HFFc6 (cell line): ENCODE data around the gene PXK. TPM values are rescaled to one million over a fixed set of nuclear protein-coding genes. Genes with fewer than 3 reads are reported as not detected.

Source experiments
- DNase-seq: peaks from one replicate; pipeline ENCODE4 v3.0.0-alpha.2; 2018
- H3K27ac Mint-ChIP-seq: 2 replicates; pipeline ENCODE4 v1.8.0; 2020; ENCODE audit warnings: mild to moderate bottlenecking, mixed read lengths
- H3K27me3 Mint-ChIP-seq: 2 replicates; pipeline ENCODE4 v1.8.0; 2021; ENCODE audit warnings: mild to moderate bottlenecking, moderate library complexity, mixed read lengths; ENCODE audit not compliant: insufficient read depth
- H3K36me3 Mint-ChIP-seq: 2 replicates; pipeline ENCODE4 v1.8.0; 2021; ENCODE audit warnings: low read depth, mixed read lengths
- H3K4me1 Mint-ChIP-seq: 2 replicates; pipeline ENCODE4 v1.8.0; 2020; ENCODE audit warnings: low read depth, mixed read lengths
- H3K4me3 Mint-ChIP-seq: 2 replicates; pipeline ENCODE4 v1.8.0; 2020; ENCODE audit warnings: mild to moderate bottlenecking, moderate library complexity, mixed read lengths
- H3K9me3 Mint-ChIP-seq: 2 replicates; pipeline ENCODE4 v1.8.0; 2020; ENCODE audit warnings: mild to moderate bottlenecking, mixed read lengths
- total RNA-seq, 6 experiments: library from RNA; stranded (reverse); fragmentation: NEBNext Ultra II Directional; extraction: Animal tissue kit (Norgen Biotek cat#: 25700); gene quantifications; 2 replicates in 1 of 6; 3 replicates in 5 of 6; pipeline ENCODE4 v1.2.3, GENCODE V29; 2021
- TF ChIP-seq, protein P1 (sequence below): fragments of 200-600 bp; sonication (generic); IDR thresholded peaks from 2 replicates; pipeline ENCODE4 v1.5.0; 2021; ENCODE audit warnings: antibody characterized with exemption, mild to moderate bottlenecking

PXK gene
- total RNA-seq, 6 experiments from 2014 or later, result 16.3 to 25.1 (median 21.1) TPM

DNA sequence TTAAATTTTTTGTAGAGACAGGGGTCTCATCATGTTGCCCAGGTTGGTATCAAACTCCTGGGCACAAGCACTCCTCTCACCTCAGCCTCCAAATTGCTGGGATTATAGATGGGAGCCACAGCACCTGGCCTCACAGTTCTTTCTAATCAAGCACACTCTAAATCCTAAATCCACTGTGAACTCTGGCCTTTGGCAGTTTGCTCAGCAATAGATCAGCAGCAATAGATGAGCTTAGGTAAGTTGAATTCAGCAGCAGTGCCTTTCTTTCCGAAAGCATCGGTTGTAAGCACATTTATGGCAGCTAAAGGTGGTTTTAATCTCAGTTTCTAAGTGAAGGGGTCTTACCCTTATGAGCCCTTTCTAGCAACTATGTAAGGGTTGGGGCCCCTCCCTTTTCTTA, 84.4 kb downstream of the PXK start:
- no peak for DNase-seq
- no peak overlapping the region for H3K27ac Mint-ChIP-seq
- TF ChIP-seq, protein P1, sequence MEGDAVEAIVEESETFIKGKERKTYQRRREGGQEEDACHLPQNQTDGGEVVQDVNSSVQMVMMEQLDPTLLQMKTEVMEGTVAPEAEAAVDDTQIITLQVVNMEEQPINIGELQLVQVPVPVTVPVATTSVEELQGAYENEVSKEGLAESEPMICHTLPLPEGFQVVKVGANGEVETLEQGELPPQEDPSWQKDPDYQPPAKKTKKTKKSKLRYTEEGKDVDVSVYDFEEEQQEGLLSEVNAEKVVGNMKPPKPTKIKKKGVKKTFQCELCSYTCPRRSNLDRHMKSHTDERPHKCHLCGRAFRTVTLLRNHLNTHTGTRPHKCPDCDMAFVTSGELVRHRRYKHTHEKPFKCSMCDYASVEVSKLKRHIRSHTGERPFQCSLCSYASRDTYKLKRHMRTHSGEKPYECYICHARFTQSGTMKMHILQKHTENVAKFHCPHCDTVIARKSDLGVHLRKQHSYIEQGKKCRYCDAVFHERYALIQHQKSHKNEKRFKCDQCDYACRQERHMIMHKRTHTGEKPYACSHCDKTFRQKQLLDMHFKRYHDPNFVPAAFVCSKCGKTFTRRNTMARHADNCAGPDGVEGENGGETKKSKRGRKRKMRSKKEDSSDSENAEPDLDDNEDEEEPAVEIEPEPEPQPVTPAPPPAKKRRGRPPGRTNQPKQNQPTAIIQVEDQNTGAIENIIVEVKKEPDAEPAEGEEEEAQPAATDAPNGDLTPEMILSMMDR, result no peak

DNA sequence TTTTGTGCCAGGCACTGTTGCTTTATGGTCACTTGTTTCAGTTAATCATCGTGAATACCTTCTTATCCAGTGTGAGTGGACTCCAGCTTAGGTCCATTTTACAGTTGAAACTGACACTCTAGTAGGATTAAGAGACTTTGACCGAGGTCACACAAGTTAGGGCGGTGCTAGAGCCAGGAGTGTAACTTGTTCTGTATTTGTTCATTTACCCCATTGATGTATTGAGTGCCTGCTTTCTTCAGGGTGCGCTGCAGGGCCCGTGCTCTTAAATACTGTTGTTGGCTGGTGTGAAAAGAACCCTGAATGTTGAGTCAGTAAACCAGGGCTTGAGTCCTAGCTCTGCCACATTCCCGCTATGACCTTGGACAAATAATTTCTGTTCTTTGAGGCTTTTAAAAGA, 85.5 kb downstream of the PXK start:
- H3K27me3 Mint-ChIP-seq, result peaks cover 2% of the 10 kb centered on the region; the same call in 1 of the 2 replicates
- peaks cover 23% of the 10 kb centered on the region for H3K4me1 Mint-ChIP-seq
- no peaks in the 10 kb centered on the region for H3K9me3 Mint-ChIP-seq
- no peak overlapping the region for H3K4me3 Mint-ChIP-seq
- 0 out of 2 replicates have a peak, but pooled peaks cover 4% of the 10 kb centered on the region for H3K36me3 Mint-ChIP-seq
- H3K27ac Mint-ChIP-seq, result no peak overlapping the region
- DNase-seq, result no peak
- TF ChIP-seq, protein P1, result no peak

More for the DNA sequence above, 84.4 kb downstream of the PXK start:
- Mint-ChIP-seq H3K4me3 (no peak overlapping the region), H3K4me1 (peaks cover 23% of the 10 kb centered on the region), H3K9me3 (no peaks in the 10 kb centered on the region), H3K36me3 (0 out of 2 replicates have a peak, but pooled peaks cover 4% of the 10 kb centered on the region), H3K27me3 (peaks cover 2% of the 10 kb centered on the region; the same call in 1 of the 2 replicates)

DNA sequence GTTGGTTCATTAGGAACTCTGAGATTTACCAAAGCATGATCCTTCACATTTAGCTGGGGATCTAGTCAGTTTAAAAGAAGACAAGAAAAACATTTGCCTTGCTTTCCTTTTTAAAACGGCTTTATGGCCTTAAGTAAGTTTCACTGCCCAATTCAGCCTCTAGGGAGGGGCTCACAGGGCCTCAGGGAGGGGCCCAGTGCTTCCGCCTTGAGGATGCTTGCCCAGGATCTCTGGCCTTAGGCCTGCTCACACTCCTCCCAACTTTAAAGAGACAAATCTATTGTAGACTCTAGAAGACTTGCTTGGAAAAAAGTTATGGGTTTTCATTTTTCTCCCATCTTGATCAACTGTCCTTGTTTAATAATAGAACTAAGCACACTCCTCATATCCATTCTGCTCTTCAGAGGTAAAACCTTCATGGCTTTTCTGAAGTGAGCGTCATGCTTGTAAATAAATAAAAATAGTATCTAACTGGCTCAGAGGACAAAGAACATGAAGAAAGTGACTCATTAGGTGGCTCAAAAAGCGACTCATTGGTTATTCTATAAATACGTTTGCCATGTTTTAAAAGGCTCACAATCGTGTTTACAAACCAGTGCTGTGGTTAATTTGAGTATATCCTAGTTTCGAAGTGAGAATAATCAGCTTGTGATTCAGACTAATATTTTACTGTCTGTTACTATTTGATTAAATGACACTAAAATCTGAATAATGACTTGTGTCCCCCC, 87.3 kb downstream of the PXK start:
- TF ChIP-seq, protein P1, result 0 out of 2 replicates have a peak, but pooled peaks have one; percentile 24
- peaks cover 5% of the 10 kb centered on the region; the same call in 1 of the 2 replicates for H3K36me3 Mint-ChIP-seq
- peaks cover 16% of the 10 kb centered on the region for H3K4me1 Mint-ChIP-seq
- no peaks in the 10 kb centered on the region for H3K9me3 Mint-ChIP-seq
- H3K4me3 Mint-ChIP-seq, result no peak overlapping the region
- peaks cover 2% of the 10 kb centered on the region; the same call in 1 of the 2 replicates for H3K27me3 Mint-ChIP-seq
- DNase-seq, result peak; percentile 77
- H3K27ac Mint-ChIP-seq, result peak overlapping the region; percentile 66

DNA sequence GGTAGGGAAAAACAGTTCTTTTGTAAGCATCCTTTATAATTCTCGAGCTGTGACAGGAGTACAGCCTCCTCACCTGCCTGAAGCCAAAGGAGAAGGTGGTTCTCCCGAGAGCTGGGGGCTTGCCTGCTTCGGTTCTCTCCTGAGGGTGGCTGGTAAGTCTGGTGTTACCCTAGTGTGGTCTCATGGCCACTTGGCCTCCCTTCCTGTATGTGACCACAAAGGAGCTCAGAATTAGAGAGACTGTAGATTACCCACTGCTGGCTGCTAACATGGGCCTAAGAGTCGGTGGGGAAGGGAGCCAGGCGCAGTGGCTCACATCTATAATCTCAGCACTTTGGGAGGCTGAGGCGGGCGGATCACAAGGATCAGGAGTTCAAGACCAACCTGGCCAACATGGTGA, 88.3 kb downstream of the PXK start:
- TF ChIP-seq, protein P1, result no peak
- Mint-ChIP-seq H3K27ac (no peak overlapping the region), H3K4me1 (peaks cover 16% of the 10 kb centered on the region), H3K27me3 (peaks cover 2% of the 10 kb centered on the region; the same call in 1 of the 2 replicates), H3K4me3 (no peak overlapping the region), H3K9me3 (no peaks in the 10 kb centered on the region), H3K36me3 (peaks cover 11% of the 10 kb centered on the region)
- DNase-seq, result no peak

DNA sequence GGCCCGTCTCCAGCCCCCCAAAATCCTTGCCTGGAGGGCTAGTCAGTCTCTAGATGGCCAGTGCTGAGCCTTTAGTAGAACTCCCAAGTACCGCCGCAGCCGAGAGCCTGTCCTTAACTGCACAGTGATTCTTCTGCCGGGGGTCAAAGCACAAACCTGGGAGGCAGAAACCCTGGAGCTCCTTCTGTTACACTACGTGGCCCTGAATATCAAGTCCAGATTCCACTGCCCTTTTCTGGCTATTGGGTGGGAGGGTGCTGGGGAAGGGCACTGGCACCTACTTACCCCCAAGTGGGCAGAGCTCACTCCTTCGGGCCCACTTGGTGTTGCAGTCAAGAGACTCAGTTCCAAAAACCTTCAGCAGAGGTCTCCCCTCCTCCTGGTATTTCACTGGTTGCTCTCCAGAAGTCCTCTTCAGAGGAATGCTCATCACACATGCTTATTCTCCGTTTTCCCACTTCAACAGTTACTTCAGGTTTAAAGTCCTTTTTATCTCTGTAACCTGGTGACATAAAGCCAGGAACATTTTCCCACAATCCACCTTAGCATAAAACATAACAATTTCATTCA, 90.1 kb downstream of the PXK start:
- TF ChIP-seq, protein P1, result peak; percentile 59
- Mint-ChIP-seq H3K36me3 (peaks cover 19% of the 10 kb centered on the region), H3K27ac (no peak overlapping the region; the same call in 1 of the 2 replicates), H3K4me1 (peaks cover 18% of the 10 kb centered on the region), H3K4me3 (no peak overlapping the region), H3K9me3 (no peaks in the 10 kb centered on the region), H3K27me3 (peaks cover 2% of the 10 kb centered on the region; the same call in 1 of the 2 replicates)
- DNase-seq, result no peak
